Prostate gland (tissue), 2 donors: Measurements from ENCODE around the gene OR52K1.

Experiments
- CTCF ChIP-seq, 4 experiments: fragments of 200-600 bp in 2 of 4; fragments of 450-650 bp in 2 of 4; sonication (generic) in 2 of 4; IDR thresholded peaks; 1 replicate in 3 of 4; 2 replicates in 1 of 4; pipeline ENCODE4 v1.5.1; 2016 to 2019; ENCODE audit warnings: antibody characterized with exemption in 4 of 4, mild to moderate bottlenecking in 2 of 4, moderate library complexity in 2 of 4
- POLR2A ChIP-seq: fragments of 450-650 bp; IDR thresholded peaks from one replicate; pipeline ENCODE4 v1.6.1; 2016; ENCODE audit warnings: antibody characterized with exemption, mild to moderate bottlenecking
- POLR2AphosphoS5 ChIP-seq: sonication (generic); formaldehyde crosslinking; IDR thresholded peaks from one replicate; pipeline ENCODE4 v1.6.1; 2017; ENCODE audit warnings: antibody characterized with exemption

DNA sequence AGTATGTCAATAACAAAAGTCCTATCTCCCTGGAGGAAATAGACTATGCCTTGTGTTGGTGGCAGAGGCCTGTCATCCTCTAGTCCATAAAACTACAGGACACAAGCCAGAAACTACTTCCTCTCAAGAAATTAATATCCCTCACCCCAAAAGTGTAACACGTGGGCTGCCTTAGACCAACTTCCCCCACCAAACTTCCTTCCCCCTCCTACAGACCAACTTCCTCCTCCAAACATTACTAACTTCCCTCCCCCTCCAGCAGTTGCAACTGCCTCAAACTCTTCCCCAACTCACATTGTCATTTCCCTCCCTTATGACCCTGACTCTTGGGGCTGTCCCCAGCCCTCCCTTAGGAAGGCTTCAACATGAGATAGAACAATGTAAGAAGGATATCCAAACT lies 27.0 kb upstream of the OR52K1 start:
- no peak for TF ChIP-seq CTCF (IDR thresholded peaks at IDR 0.05)
- TF ChIP-seq POLR2A: no peak
- no peak for TF ChIP-seq POLR2AphosphoS5
